ENCODE results near the gene VAMP1.

VAMP1 gene

GRCh38 chr12:6452944-6453630, 17.4 kb downstream of the VAMP1 start:
- Histone ChIP-seq H3K27ac (ENCODE audit: low read depth, low read length) (peak overlapping the region; percentile 97), H3K9me3 (ENCODE audit: control insufficient read depth in 5 of 5, low read length in 5 of 5) (no peaks in the 10 kb centered on the region), H3K27me3 (ENCODE audit: control insufficient read depth in 5 of 5, insufficient read depth in 4 of 5, low read length in 5 of 5) (no peaks in the 10 kb centered on the region), H3K9ac (ENCODE audit: low read length in 5 of 5) (peak overlapping the region in 3 of 5 donors; percentile 83 to 98 (median 96)), H3K36me3 (ENCODE audit: control insufficient read depth in 5 of 5, insufficient read depth in 5 of 5, low read length in 5 of 5) (peaks cover 8 to 35% (median 28%) of the 10 kb centered on the region in 5 donors), H3K4me1 (ENCODE audit: control insufficient read depth in 5 of 5, insufficient read depth in 5 of 5, low read length in 5 of 5) (peaks cover 6 to 38% (median 31%) of the 10 kb centered on the region in 5 donors), H3K4me3 (ENCODE audit: low read depth in 1 of 5, low read length in 5 of 5) (peak overlapping the region; percentile 77 to 98 (median 96))

GRCh38 chr12:6452245-6452943, 18.1 kb downstream of the VAMP1 start:
- H3K9me3 ChIP-seq (ENCODE audit: control insufficient read depth in 5 of 5, low read length in 5 of 5): no peaks in the 10 kb centered on the region
- peaks cover 8 to 32% (median 23%) of the 10 kb centered on the region in 5 donors for H3K36me3 ChIP-seq (ENCODE audit: control insufficient read depth in 5 of 5, insufficient read depth in 5 of 5, low read length in 5 of 5)
- H3K9ac ChIP-seq (ENCODE audit: low read length in 5 of 5): peak overlapping the region; percentile 71 to 98 (median 92)
- peak overlapping the region; percentile 77 to 98 (median 96) for H3K4me3 ChIP-seq (ENCODE audit: low read depth in 1 of 5, low read length in 5 of 5)
- H3K27ac ChIP-seq (ENCODE audit: low read depth, low read length): peak overlapping the region; percentile 97
- H3K27me3 ChIP-seq (ENCODE audit: control insufficient read depth in 5 of 5, insufficient read depth in 4 of 5, low read length in 5 of 5): no peaks in the 10 kb centered on the region
- H3K4me1 ChIP-seq (ENCODE audit: control insufficient read depth in 5 of 5, insufficient read depth in 5 of 5, low read length in 5 of 5): peaks cover 6 to 38% (median 31%) of the 10 kb centered on the region in 5 donors

- peaks cover 8 to 33% (median 20%) of the 10 kb centered on the region in 5 donors for H3K36me3 ChIP-seq (ENCODE audit: control insufficient read depth in 5 of 5, insufficient read depth in 5 of 5, low read length in 5 of 5)
- no peaks in the 10 kb centered on the region for H3K9me3 ChIP-seq (ENCODE audit: control insufficient read depth in 5 of 5, low read length in 5 of 5)
- peak within 1 kb of the TSS; percentile 97 for H3K27ac ChIP-seq (ENCODE audit: low read depth, low read length)
- H3K27me3 ChIP-seq (ENCODE audit: control insufficient read depth in 5 of 5, insufficient read depth in 4 of 5, low read length in 5 of 5): no peaks in the 10 kb centered on the region
- H3K4me3 ChIP-seq (ENCODE audit: low read depth in 1 of 5, low read length in 5 of 5): peak within 1 kb of the TSS; percentile 77 to 98 (median 96)
- H3K4me1 ChIP-seq (ENCODE audit: control insufficient read depth in 5 of 5, insufficient read depth in 5 of 5, low read length in 5 of 5): peaks cover 6 to 38% (median 31%) of the 10 kb centered on the region in 5 donors
- peak within 1 kb of the TSS; percentile 71 to 98 (median 92) for H3K9ac ChIP-seq (ENCODE audit: low read length in 5 of 5)
Observed at GRCh38 chr12:6451348-6452244, 18.9 kb downstream of the VAMP1 start, which contains the start of gene TAPBPL. Gene TAPBPL, plus strand, starts transcription at chr12:6452042. Its CDS starts 207 bp downstream, at chr12:6452249.

DNA sequence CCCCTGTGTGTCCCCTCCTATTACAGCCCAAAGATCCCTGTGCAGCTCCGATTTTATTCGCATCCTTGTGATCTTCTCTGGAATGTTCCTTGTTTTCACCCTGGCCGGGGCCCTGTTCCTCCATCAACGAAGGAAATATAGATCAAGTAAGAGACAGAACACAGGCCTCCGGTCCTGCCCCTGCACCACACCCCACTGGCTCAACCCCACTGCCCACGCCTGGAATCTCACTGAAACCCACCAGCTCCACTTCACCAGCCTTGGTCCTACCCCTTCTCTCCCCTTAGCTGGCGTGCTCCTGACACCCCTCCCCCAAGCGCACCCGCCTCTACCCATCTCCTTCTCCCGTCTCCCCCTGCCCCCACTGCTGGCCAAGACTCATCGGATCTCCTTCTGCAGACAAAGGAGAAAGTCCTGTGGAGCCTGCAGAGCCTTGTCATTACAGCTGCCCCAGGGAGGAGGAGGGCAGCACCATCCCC, 19.6 kb downstream of the VAMP1 start:
- H3K27me3 ChIP-seq (ENCODE audit: control insufficient read depth in 5 of 5, insufficient read depth in 4 of 5, low read length in 5 of 5): no peaks in the 10 kb centered on the region
- H3K36me3 ChIP-seq (ENCODE audit: control insufficient read depth in 5 of 5, insufficient read depth in 5 of 5, low read length in 5 of 5): peaks cover 8 to 39% (median 27%) of the 10 kb centered on the region in 5 donors

GRCh38 chr12:6450091-6450868, 20.2 kb downstream of the VAMP1 start:
- Histone ChIP-seq H3K27me3 (ENCODE audit: control insufficient read depth in 5 of 5, insufficient read depth in 4 of 5, low read length in 5 of 5) (no peaks in the 10 kb centered on the region), H3K4me1 (ENCODE audit: control insufficient read depth in 5 of 5, insufficient read depth in 5 of 5, low read length in 5 of 5) (peaks cover 6 to 38% (median 31%) of the 10 kb centered on the region in 5 donors), H3K36me3 (ENCODE audit: control insufficient read depth in 5 of 5, insufficient read depth in 5 of 5, low read length in 5 of 5) (peaks cover 7 to 44% (median 29%) of the 10 kb centered on the region in 5 donors), H3K27ac (ENCODE audit: low read depth, low read length) (peak overlapping the region; percentile 97), H3K4me3 (ENCODE audit: low read depth in 1 of 5, low read length in 5 of 5) (peak overlapping the region; percentile 77 to 98 (median 96)), H3K9ac (ENCODE audit: low read length in 5 of 5) (peak overlapping the region in 3 of 5 donors; percentile 11 to 98 (median 83)), H3K9me3 (ENCODE audit: control insufficient read depth in 5 of 5, low read length in 5 of 5) (no peaks in the 10 kb centered on the region)

More for the DNA sequence above, 19.6 kb downstream of the VAMP1 start:
- no peaks in the 10 kb centered on the region for H3K9me3 ChIP-seq (ENCODE audit: control insufficient read depth in 5 of 5, low read length in 5 of 5)
- H3K4me3 ChIP-seq (ENCODE audit: low read depth in 1 of 5, low read length in 5 of 5): peak overlapping the region; percentile 77 to 98 (median 96)
- H3K4me1 ChIP-seq (ENCODE audit: control insufficient read depth in 5 of 5, insufficient read depth in 5 of 5, low read length in 5 of 5): peaks cover 6 to 38% (median 31%) of the 10 kb centered on the region in 5 donors
- peak overlapping the region; percentile 97 for H3K27ac ChIP-seq (ENCODE audit: low read depth, low read length)
- H3K9ac ChIP-seq (ENCODE audit: low read length in 5 of 5): peak overlapping the region in 4 of 5 donors; percentile 15 to 98 (median 88)

GRCh38 chr12:6444704-6445688, 25.5 kb downstream of the VAMP1 start, which contains the start of gene CD27:
Gene CD27, plus strand, starts transcription at chr12:6444955. Its CDS starts 141 bp downstream, at chr12:6445096.
- Histone ChIP-seq H3K27ac (ENCODE audit: low read depth, low read length) (no peak within 1 kb of the TSS), H3K27me3 (ENCODE audit: control insufficient read depth in 5 of 5, insufficient read depth in 4 of 5, low read length in 5 of 5) (no peaks in the 10 kb centered on the region), H3K4me1 (ENCODE audit: control insufficient read depth in 5 of 5, insufficient read depth in 5 of 5, low read length in 5 of 5) (peaks cover 0 to 2% (median 1%) of the 10 kb centered on the region in 5 donors), H3K4me3 (ENCODE audit: low read depth in 1 of 5, low read length in 5 of 5) (no peak within 1 kb of the TSS), H3K36me3 (ENCODE audit: control insufficient read depth in 5 of 5, insufficient read depth in 5 of 5, low read length in 5 of 5) (peaks cover 0 to 51% (median 19%) of the 10 kb centered on the region in 5 donors), H3K9me3 (ENCODE audit: control insufficient read depth in 5 of 5, low read length in 5 of 5) (no peaks in the 10 kb centered on the region), H3K9ac (ENCODE audit: low read length in 5 of 5) (no peak within 1 kb of the TSS)

DNA sequence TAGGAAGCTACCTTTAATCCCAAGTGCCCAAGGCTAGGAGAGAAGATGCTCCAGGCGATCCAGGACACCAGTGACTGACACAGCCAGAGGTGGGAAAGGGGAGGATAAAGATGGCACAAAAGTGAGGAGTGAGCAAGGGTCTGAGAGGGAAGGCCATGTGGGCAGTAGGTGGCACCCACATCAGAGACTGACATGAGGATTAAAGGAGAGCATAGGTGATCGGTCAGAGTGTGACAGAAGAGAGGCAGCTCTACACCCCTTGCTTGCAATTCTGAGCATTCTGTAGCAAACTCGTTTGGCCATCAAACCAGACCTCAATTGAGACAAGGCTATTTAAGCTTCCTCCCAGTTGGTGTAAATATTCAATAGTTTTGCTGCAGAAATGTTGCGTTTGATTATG, 26.4 kb downstream of the VAMP1 start:
- Histone ChIP-seq H3K36me3 (ENCODE audit: control insufficient read depth in 5 of 5, insufficient read depth in 5 of 5, low read length in 5 of 5) (peaks cover 0 to 51% (median 19%) of the 10 kb centered on the region in 5 donors), H3K4me3 (ENCODE audit: low read depth in 1 of 5, low read length in 5 of 5) (no peak overlapping the region), H3K27ac (ENCODE audit: low read depth, low read length) (no peak overlapping the region), H3K27me3 (ENCODE audit: control insufficient read depth in 5 of 5, insufficient read depth in 4 of 5, low read length in 5 of 5) (no peaks in the 10 kb centered on the region), H3K9ac (ENCODE audit: low read length in 5 of 5) (no peak overlapping the region), H3K4me1 (ENCODE audit: control insufficient read depth in 5 of 5, insufficient read depth in 5 of 5, low read length in 5 of 5) (no peaks in the 10 kb centered on the region), H3K9me3 (ENCODE audit: control insufficient read depth in 5 of 5, low read length in 5 of 5) (no peaks in the 10 kb centered on the region)

DNA sequence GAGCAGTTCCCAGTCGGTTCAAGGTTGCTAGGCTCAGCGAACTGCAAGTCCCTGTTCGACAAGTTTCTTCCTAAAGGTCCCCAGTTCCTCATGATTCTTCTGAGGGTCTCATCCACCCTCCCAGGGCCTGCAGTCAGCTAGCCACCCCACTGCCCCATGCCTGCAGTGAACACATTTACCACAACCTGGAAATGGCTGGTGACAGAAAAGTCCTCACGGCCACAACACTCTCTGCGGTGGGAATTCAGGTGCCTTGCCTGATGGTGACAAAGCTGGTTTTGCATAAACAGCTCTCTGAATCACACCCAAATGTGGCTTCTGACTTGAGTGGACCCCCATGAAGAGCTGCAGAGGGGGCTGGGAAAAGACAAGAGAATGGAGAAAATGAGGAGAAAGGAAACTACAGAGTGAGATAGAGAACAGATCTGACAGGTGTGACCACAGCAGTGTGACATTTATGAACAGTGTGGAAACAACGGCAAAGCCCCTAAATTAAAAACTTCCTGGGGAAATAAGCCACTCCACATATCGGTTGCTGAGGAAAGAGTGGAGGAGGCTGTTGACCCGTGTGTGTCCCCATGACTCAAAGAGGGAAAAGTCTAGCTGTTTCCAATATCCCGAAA, 27.0 kb downstream of the VAMP1 start:
- no peak overlapping the region for H3K9ac ChIP-seq (ENCODE audit: low read length in 5 of 5)
- H3K36me3 ChIP-seq (ENCODE audit: control insufficient read depth in 5 of 5, insufficient read depth in 5 of 5, low read length in 5 of 5): peaks cover 2 to 51% (median 19%) of the 10 kb centered on the region in 5 donors
- no peak overlapping the region for H3K27ac ChIP-seq (ENCODE audit: low read depth, low read length)
- no peaks in the 10 kb centered on the region for H3K27me3 ChIP-seq (ENCODE audit: control insufficient read depth in 5 of 5, insufficient read depth in 4 of 5, low read length in 5 of 5)
- H3K4me1 ChIP-seq (ENCODE audit: control insufficient read depth in 5 of 5, insufficient read depth in 5 of 5, low read length in 5 of 5): no peaks in the 10 kb centered on the region
- no peak overlapping the region for H3K4me3 ChIP-seq (ENCODE audit: low read depth in 1 of 5, low read length in 5 of 5)
- H3K9me3 ChIP-seq (ENCODE audit: control insufficient read depth in 5 of 5, low read length in 5 of 5): no peaks in the 10 kb centered on the region

All from subcutaneous abdominal adipose tissue (tissue), 5 donors.